HCT116 (cell line): ENCODE data around the gene CRHR1. TPM values are rescaled to one million over a fixed set of nuclear protein-coding genes. Genes with fewer than 3 reads are reported as not detected.
A peak's percentile ranks its signal among the peaks of the same experiment; 100 is the strongest.

Experiments
- ATAC-seq: fragments of 200-7000 bp; cut with Tn5 transposase; 2 replicates; pipeline ENCODE4 v1.9.1; 2020; ENCODE audit warnings: mild to moderate bottlenecking, moderate library complexity
- BruUV-seq: library from RNA; stranded (reverse); fragments of 400-500 nt; replicated peaks from 2 replicates; lab custom pipeline; 2021; lab: Mats Ljungman, UMichigan
- CTCF ChIA-PET: fragments of 300-600 bp; sonication (Branson Sonifier 250); formaldehyde crosslinking; loops from one replicate; lab custom pipeline; 2021; ENCODE audit warnings: antibody characterized with exemption; lab: Charles Lee
- POLR2A ChIA-PET: fragments of 300-600, 350-600 bp; sonication (Branson Sonifier 250); formaldehyde crosslinking; loops from one replicate; lab custom pipeline; 2021; ENCODE audit warnings: antibody characterized with exemption; lab: Charles Lee
- RAD21 ChIA-PET, 2 experiments: fragments of 300-600 bp; sonication (Branson Sonifier 250); formaldehyde crosslinking; loops; one replicate each; lab custom pipeline; 2023; ENCODE audit warnings: low total read pairs in 2 of 2; ENCODE audit not compliant: uncharacterized antibody in 2 of 2, unreplicated experiment in 2 of 2, low non-redundant PET in 1 of 2; lab: Charles Lee
- DNase-seq: peaks from one replicate; pipeline ENCODE4 v3.0.0-alpha.2; 2010; ENCODE audit warnings: low read depth, low spot score
- H2AFZ ChIP-seq: fragments of 200-600 bp; shearing (Covaris generic), sonication (generic); 2 replicates; pipeline ENCODE4 v1.6.1; 2017; ENCODE audit warnings: low read depth, mixed run types, mixed read lengths, antibody characterized with exemption, low read length; ENCODE audit not compliant: poor library complexity, severe bottlenecking
- H3K27ac ChIP-seq: 2 replicates; pipeline ENCODE4 v1.5.1; 2012; ENCODE audit warnings: low read depth, low read length
- H3K27me3 ChIP-seq: fragments of 200-600 bp; sonication (generic); 2 replicates; pipeline ENCODE4 v1.6.1; 2016; ENCODE audit warnings: mixed run types, low read length, mixed read lengths; ENCODE audit not compliant: insufficient read depth
- H3K36me3 ChIP-seq, 2 experiments: fragments of 200-500 bp in 1 of 2; fragments of 200-600 bp in 1 of 2; sonication (Bioruptor generic) in 1 of 2; sonication (generic) in 1 of 2; 2 replicates each; pipeline versions ENCODE4 v1.5.1 to v1.6.1; 2014 to 2016; ENCODE audit warnings: low read length in 2 of 2, inconsistent platforms in 1 of 2, mixed read lengths in 1 of 2, mixed run types in 1 of 2; ENCODE audit not compliant: insufficient read depth in 2 of 2, control insufficient read depth in 1 of 2
- H3K4me1 ChIP-seq, 2 experiments: fragments of 200-600 bp in 1 of 2; sonication (generic) in 1 of 2; 2 replicates each; pipeline versions ENCODE4 v1.5.1 to v1.6.1; 2012 to 2017; ENCODE audit warnings: low read length in 2 of 2, inconsistent platforms in 1 of 2, mild to moderate bottlenecking in 1 of 2, mixed read lengths in 1 of 2, mixed run types in 1 of 2, moderate library complexity in 1 of 2; ENCODE audit not compliant: insufficient read depth in 2 of 2, control insufficient read depth in 1 of 2
- H3K4me2 ChIP-seq: fragments of 200-600 bp; sonication (generic); 2 replicates; pipeline ENCODE4 v1.6.1; 2017; ENCODE audit warnings: mixed run types, low read length, mixed read lengths
- H3K4me3 ChIP-seq, 2 experiments: fragments of 200-600 bp in 1 of 2; sonication (generic) in 1 of 2; replicated peaks in 1 of 2; 2 replicates each; pipeline ENCODE4 v1.5.1; 2011 to 2016; ENCODE audit warnings: low read length in 2 of 2, control low read depth in 1 of 2, low read depth in 1 of 2, mild to moderate bottlenecking in 1 of 2, mixed read lengths in 1 of 2, mixed run types in 1 of 2
- H3K79me2 ChIP-seq: fragments of 200-600 bp; sonication (generic); 2 replicates; pipeline ENCODE4 v1.6.1; 2017; ENCODE audit warnings: mild to moderate bottlenecking, mixed run types, low read length, moderate library complexity, mixed read lengths; ENCODE audit not compliant: insufficient read depth
- H3K9ac ChIP-seq: fragments of 200-600 bp; sonication (generic); 2 replicates; pipeline ENCODE4 v1.6.1; 2016; ENCODE audit warnings: low read length, mixed read lengths
- H3K9me2 ChIP-seq: fragments of 200-600 bp; sonication (generic), shearing (Covaris generic); 2 replicates; pipeline ENCODE4 v1.6.1; 2017; ENCODE audit warnings: mixed run types, mild to moderate bottlenecking, moderate library complexity; ENCODE audit not compliant: insufficient read depth
- H3K9me3 ChIP-seq, 2 experiments: fragments of 200-500 bp in 1 of 2; fragments of 200-600 bp in 1 of 2; sonication (Bioruptor generic) in 1 of 2; sonication (generic) in 1 of 2; 2 replicates each; pipeline ENCODE4 v1.6.1; 2014 to 2017; ENCODE audit warnings: low read length in 2 of 2, mixed read lengths in 2 of 2, inconsistent platforms in 1 of 2, low read depth in 1 of 2, mild to moderate bottlenecking in 1 of 2, mixed run types in 1 of 2, moderate library complexity in 1 of 2; ENCODE audit not compliant: control insufficient read depth in 1 of 2, insufficient read depth in 1 of 2
- H4K20me1 ChIP-seq: fragments of 200-600 bp; sonication (generic), shearing (Covaris generic); 2 replicates; pipeline ENCODE4 v1.6.1; 2017; ENCODE audit warnings: mixed run types, mild to moderate bottlenecking, moderate library complexity; ENCODE audit not compliant: insufficient read depth
- EZH2 ChIP-seq: fragments of 200-600 bp; sonication (generic); IDR thresholded peaks from 2 replicates; pipeline ENCODE4 v1.6.1; 2017; ENCODE audit warnings: antibody characterized with exemption, mixed run types
- MAX ChIP-seq: IDR thresholded peaks from 2 replicates; pipeline ENCODE4 v1.6.1; 2012
- SRF ChIP-seq: IDR thresholded peaks from 2 replicates; pipeline ENCODE4 v1.6.1; 2012; ENCODE audit warnings: low read depth
- ZBTB33 ChIP-seq: IDR thresholded peaks from 2 replicates; pipeline ENCODE4 v1.6.1; 2011; ENCODE audit warnings: mild to moderate bottlenecking, low read length, moderate library complexity; ENCODE audit not compliant: insufficient replicate concordance; ENCODE audit errors: extremely low read depth
- intact Hi-C: fragments of 100-400 bp; cut with micrococcal nuclease; formaldehyde crosslinking; loops from 2 replicates; pipeline ENCODE4 v1.10.0; 2022
- total RNA-seq: library from RNA; stranded (reverse); gene quantifications from one replicate; pipeline ENCODE4 v1.2.1, GENCODE V29; 2021; ENCODE audit not compliant: unreplicated experiment

Gene CRHR1
- total RNA-seq, 1 experiment from 2014 or later = 0.12 TPM

GRCh38 chr17:45735488-45735887 is 48.6 kb upstream of the CRHR1 start:
- ChIA-PET CTCF (no interaction called here), POLR2A (no interaction called here), RAD21 (no interaction called here)
- Histone ChIP-seq H3K36me3 (no peaks in the 10 kb centered on the region), H3K79me2 (no peaks in the 10 kb centered on the region), H2AFZ (no peak overlapping the region), H3K4me3 (no peak overlapping the region), H3K4me2 (no peak overlapping the region), H3K27me3 (no peaks in the 10 kb centered on the region), H3K27ac (no peak overlapping the region), H3K9me3 (peaks cover 10 to 15% of the 10 kb centered on the region in 2 experiments; a peak in 1 of 4 replicates), H3K9ac (no peak overlapping the region), H3K4me1 (peaks cover 4 to 7% of the 10 kb centered on the region in 2 experiments), H4K20me1 (no peaks in the 10 kb centered on the region), H3K9me2 (no peaks in the 10 kb centered on the region)
- ATAC-seq (no peak), DNase-seq (no peak)
- BruUV-seq = no TSS peak
- intact Hi-C loops = no loop called here
- TF ChIP-seq EZH2 (no peak), SRF (no peak), ZBTB33 (no peak)
- TF ChIP-seq, all 23 proteins: peak for 0

- no TSS peak for BruUV-seq
- no peak for ATAC-seq
These were observed 44.3 kb upstream of the CRHR1 start for GRCh38 chr17:45739786-45740185.

More at GRCh38 chr17:45739786-45740185, 44.3 kb upstream of the CRHR1 start:
- H3K9me3 ChIP-seq = no peaks in the 10 kb centered on the region
- ChIA-PET POLR2A (no interaction called here), RAD21 (no interaction called here), CTCF (no interaction called here)
- no peaks in the 10 kb centered on the region for H3K79me2 ChIP-seq
- H3K9ac ChIP-seq = no peak overlapping the region
- peaks cover 4 to 11% of the 10 kb centered on the region in 2 experiments for H3K4me1 ChIP-seq
- DNase-seq = no peak
- H2AFZ ChIP-seq = no peak overlapping the region
- no peak overlapping the region; the same call in 1 of the 2 replicates for H3K27ac ChIP-seq
- no peaks in the 10 kb centered on the region for H3K36me3 ChIP-seq
- H3K4me3 ChIP-seq = no peak overlapping the region
- H3K27me3 ChIP-seq = peaks cover 20% of the 10 kb centered on the region
- H4K20me1 ChIP-seq = no peaks in the 10 kb centered on the region
- H3K4me2 ChIP-seq = peak overlapping the region; percentile 41
- TF ChIP-seq MAX (no peak), SRF (no peak), ZBTB33 (no peak)
- TF ChIP-seq, all 23 proteins: peak for 0
- H3K9me2 ChIP-seq = no peaks in the 10 kb centered on the region
- intact Hi-C loops = no loop called here
